Neutrophil (primary cell): Measurements from ENCODE around the gene CSRP2.

Experiments
- H3K27ac ChIP-seq: fragments of 200-600 bp; sonication (generic); 2 replicates; pipeline ENCODE4 v1.5.1; 2016; ENCODE audit warnings: mild to moderate bottlenecking, moderate library complexity
- H3K27me3 ChIP-seq: fragments of 200-600 bp; sonication (generic); 2 replicates; pipeline ENCODE4 v1.6.0; 2016; ENCODE audit warnings: mild to moderate bottlenecking
- H3K36me3 ChIP-seq: fragments of 200-600 bp; sonication (generic); 2 replicates; pipeline ENCODE4 v1.5.1; 2017
- H3K4me1 ChIP-seq, 2 experiments: fragments of 200-600 bp in 1 of 2; sonication (generic) in 1 of 2; 1 replicate in 1 of 2; 2 replicates in 1 of 2; pipeline versions ENCODE4 v1.5.1 to v1.6.1; 2013 to 2016; ENCODE audit warnings: low read depth in 1 of 2, low read length in 1 of 2, mild to moderate bottlenecking in 1 of 2, moderate library complexity in 1 of 2; ENCODE audit not compliant: control insufficient read depth in 1 of 2, insufficient read depth in 1 of 2
- H3K4me3 ChIP-seq, 2 experiments: fragments of 200-600 bp in 1 of 2; sonication (generic) in 1 of 2; 1 replicate in 1 of 2; 2 replicates in 1 of 2; pipeline ENCODE4 v1.5.1; 2013 to 2016; ENCODE audit warnings: low read depth in 1 of 2, low read length in 1 of 2, mild to moderate bottlenecking in 1 of 2, moderate library complexity in 1 of 2
- H3K9me3 ChIP-seq: fragments of 200-600 bp; sonication (generic); 2 replicates; pipeline ENCODE4 v1.5.1; 2016
- TF ChIP-seq, protein P1 (sequence below): fragments of 200-600 bp; sonication (generic); IDR thresholded peaks from 2 replicates; pipeline ENCODE4 v1.5.1; 2016; ENCODE audit warnings: antibody characterized with exemption

CSRP2 gene

DNA sequence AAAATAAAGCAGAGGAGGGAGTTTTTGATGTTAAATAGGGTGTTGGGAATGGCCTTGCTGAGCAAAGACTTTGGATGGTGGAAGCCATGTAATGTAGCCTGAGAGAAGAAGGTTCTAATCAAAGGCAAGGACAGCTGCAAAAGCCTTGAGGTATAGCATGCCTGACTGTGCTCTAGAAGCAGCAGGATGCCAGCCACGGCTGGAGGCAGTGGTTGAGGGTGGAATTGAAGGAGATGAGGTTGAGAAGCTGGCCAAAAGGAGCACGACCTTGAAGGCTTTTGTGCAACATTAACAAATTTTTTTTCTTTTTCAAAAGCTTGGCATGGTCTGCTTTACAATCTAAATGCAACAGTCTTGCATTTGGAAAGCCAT is 42.3 kb upstream of the CSRP2 start:
- Histone ChIP-seq H3K4me3 (no peak overlapping the region), H3K27me3 (no peaks in the 10 kb centered on the region), H3K36me3 (no peaks in the 10 kb centered on the region), H3K9me3 (no peaks in the 10 kb centered on the region), H3K27ac (no peak overlapping the region), H3K4me1 (no peaks in the 10 kb centered on the region)
- TF ChIP-seq, protein P1, sequence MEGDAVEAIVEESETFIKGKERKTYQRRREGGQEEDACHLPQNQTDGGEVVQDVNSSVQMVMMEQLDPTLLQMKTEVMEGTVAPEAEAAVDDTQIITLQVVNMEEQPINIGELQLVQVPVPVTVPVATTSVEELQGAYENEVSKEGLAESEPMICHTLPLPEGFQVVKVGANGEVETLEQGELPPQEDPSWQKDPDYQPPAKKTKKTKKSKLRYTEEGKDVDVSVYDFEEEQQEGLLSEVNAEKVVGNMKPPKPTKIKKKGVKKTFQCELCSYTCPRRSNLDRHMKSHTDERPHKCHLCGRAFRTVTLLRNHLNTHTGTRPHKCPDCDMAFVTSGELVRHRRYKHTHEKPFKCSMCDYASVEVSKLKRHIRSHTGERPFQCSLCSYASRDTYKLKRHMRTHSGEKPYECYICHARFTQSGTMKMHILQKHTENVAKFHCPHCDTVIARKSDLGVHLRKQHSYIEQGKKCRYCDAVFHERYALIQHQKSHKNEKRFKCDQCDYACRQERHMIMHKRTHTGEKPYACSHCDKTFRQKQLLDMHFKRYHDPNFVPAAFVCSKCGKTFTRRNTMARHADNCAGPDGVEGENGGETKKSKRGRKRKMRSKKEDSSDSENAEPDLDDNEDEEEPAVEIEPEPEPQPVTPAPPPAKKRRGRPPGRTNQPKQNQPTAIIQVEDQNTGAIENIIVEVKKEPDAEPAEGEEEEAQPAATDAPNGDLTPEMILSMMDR, result no peak

- TF ChIP-seq, protein P1, result no peak
- Histone ChIP-seq H3K36me3 (no peaks in the 10 kb centered on the region), H3K27me3 (no peaks in the 10 kb centered on the region), H3K4me1 (no peaks in the 10 kb centered on the region), H3K27ac (no peak overlapping the region), H3K9me3 (no peaks in the 10 kb centered on the region), H3K4me3 (no peak overlapping the region)
Observed at GRCh38 chr12:76920172-76921099, 41.6 kb upstream of the CSRP2 start.

DNA sequence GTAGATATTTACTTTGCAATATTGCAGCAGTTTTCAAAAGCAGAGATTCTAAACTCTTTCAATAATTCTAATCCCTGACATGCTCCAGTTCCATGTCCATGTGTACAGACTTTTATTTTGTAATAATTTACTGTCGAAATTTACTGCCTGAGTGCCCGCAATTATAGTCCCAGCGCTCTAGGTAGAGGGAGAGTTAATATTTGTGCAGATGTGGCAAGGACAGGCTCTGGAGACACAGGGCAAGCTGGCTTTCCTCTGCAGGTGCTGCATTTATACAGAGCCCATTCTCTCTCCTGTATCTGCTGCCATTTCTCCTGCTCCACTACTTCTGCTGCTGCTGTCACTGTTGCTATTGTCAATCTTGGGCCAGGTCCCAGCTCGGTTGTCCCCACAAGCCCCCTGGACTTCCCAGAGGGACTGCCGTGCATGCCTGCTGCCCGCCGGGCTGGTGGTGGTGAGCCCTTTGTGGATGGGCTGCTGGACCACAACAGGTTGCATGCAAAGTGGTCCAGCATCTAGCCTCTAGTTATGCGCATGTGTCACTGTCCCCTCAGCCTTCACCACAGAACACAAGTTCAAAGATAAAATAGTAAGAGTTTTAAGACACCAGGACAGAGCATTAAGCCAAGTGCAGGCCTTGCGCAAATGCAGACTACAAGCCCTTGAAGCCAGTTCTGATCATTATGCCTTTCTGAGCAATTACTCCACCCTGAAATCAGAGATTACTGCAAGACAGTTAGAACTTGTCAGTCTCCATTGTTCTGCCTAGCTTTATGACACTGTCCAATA is 40.8 kb upstream of the CSRP2 start:
- no peaks in the 10 kb centered on the region for H3K9me3 ChIP-seq
- no peaks in the 10 kb centered on the region for H3K4me1 ChIP-seq
- TF ChIP-seq, protein P1, result no peak
- no peaks in the 10 kb centered on the region for H3K36me3 ChIP-seq
- no peak overlapping the region for H3K27ac ChIP-seq
- H3K4me3 ChIP-seq, result no peak overlapping the region
- H3K27me3 ChIP-seq, result no peaks in the 10 kb centered on the region

DNA sequence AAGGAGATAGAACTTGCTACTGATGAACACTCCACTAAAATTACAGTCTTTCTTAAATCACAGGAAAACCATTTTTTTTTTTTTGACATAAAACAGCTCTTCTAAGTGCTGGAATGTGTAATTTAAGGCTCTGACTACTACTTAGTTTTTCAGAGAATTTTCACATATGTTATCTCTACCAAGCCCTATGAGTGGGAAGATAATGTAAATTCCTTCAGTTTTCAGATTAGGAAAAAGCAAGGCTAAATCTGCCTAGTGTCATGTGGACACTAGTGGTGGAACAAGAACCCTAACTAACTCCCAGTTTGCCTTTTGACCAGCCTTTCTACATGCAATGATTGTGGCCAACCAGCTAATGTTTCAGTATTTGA is 37.3 kb upstream of the CSRP2 start:
- Histone ChIP-seq H3K4me1 (peaks cover 0 to 9% of the 10 kb centered on the region in 2 experiments), H3K4me3 (no peak overlapping the region), H3K36me3 (no peaks in the 10 kb centered on the region), H3K27me3 (no peaks in the 10 kb centered on the region), H3K27ac (no peak overlapping the region), H3K9me3 (no peaks in the 10 kb centered on the region)
- TF ChIP-seq, protein P1, result no peak

DNA sequence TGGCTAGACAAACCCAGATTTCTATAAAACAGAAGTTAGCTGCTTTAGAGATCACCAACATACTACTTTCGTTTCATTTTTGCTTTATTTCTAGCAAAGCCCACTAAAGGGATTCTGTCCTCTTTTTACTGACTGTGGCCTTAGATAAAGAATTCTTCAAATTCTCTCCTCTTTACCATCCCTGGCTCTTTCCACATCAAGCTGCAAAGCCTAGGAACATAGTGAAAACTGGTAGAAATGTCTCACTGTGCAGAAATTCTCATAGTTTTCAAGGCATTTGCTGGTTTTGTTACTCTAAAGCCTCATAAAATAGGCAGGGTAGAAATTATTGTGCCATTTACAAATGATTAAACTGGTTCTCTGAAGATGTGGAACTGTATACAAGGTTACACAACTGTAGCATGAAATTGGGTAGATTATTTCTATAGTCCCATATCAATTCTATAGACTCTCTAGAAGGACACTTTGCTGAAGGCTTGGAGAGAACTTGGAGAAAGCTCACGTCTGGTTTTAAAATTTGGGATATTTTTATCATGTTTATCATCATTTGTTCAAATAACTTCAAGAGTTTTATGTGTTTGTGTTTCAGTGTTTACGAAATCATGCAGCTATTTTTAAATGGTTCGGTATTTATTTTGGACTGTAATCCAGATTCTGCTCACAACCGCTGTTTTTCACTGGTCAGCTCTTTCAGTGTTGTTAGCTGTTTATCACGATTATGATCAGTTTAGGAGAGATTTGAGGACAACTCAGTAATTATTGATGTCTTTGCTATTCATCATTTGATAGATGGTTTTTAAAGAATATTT is 36.7 kb upstream of the CSRP2 start:
- no peak overlapping the region for H3K27ac ChIP-seq
- H3K4me1 ChIP-seq, result peaks cover 0 to 9% of the 10 kb centered on the region in 2 experiments
- no peak overlapping the region for H3K4me3 ChIP-seq
- TF ChIP-seq, protein P1, result no peak
- H3K9me3 ChIP-seq, result no peaks in the 10 kb centered on the region
- no peaks in the 10 kb centered on the region for H3K27me3 ChIP-seq
- H3K36me3 ChIP-seq, result no peaks in the 10 kb centered on the region
